ENCODE data around the gene TOMM20.

DNA sequence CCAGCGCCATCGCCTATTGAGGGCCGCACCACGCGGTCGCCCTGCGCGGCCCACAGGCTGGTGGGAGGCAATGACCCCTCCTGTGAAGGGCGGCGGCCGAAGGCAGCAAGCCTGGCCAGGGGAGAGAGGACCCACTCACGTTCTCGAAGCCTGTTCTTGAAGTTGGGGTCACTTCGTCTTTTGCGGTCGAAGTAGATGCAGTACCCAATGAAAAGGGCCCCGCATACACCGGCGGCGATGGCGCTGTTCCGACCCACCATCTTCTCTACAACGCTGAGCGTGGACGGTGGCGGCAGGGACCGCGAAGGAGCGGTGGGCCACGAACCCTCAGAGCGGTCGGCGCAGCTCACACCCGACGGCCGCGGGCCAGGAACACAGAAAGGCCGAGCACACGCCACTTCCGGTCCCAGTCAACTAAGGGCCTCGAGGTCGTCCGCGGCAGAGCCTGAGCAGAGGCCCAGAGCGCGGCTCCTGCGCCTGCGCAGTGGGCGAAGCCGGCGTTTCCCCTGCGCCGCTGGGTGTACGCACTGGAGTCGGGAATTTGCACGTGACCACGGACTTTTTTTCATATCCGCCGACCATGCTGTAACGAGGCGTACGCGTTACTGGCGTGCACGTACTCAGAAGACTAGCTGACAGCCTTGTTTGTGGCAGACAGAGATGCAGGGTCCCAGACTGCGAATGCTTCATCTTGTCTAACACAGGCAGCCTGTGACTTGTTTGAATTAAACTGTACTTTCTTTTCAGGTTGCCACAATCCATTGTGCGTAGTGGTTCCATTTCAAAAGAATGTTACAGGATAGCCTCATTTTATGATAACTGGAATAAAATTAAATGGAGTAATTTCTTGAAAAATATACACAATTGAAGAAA is at the start of gene TOMM20:
- TF ChIP-seq EZH2 (IDR thresholded peaks at IDR 0.05): no peak
- TF ChIP-seq, protein P1, sequence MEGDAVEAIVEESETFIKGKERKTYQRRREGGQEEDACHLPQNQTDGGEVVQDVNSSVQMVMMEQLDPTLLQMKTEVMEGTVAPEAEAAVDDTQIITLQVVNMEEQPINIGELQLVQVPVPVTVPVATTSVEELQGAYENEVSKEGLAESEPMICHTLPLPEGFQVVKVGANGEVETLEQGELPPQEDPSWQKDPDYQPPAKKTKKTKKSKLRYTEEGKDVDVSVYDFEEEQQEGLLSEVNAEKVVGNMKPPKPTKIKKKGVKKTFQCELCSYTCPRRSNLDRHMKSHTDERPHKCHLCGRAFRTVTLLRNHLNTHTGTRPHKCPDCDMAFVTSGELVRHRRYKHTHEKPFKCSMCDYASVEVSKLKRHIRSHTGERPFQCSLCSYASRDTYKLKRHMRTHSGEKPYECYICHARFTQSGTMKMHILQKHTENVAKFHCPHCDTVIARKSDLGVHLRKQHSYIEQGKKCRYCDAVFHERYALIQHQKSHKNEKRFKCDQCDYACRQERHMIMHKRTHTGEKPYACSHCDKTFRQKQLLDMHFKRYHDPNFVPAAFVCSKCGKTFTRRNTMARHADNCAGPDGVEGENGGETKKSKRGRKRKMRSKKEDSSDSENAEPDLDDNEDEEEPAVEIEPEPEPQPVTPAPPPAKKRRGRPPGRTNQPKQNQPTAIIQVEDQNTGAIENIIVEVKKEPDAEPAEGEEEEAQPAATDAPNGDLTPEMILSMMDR (IDR thresholded peaks at IDR 0.05): peak; percentile 34
- TF ChIP-seq EZH2phosphoT487 (IDR thresholded peaks at IDR 0.05): peak; percentile 20

All from neural progenitor cell (in vitro differentiated cells).